Nephron progenitor cell (in vitro differentiated cells): ENCODE data around the gene SPEM3.
A peak's percentile ranks its signal among the peaks of the same experiment; 100 is the strongest.

Experiments used
- DNase-seq: peaks from one replicate; pipeline ENCODE4 v3.0.0; 2021
- H3K27ac Mint-ChIP-seq: 2 replicates; pipeline ENCODE4 v1.8.0; 2021; ENCODE audit warnings: mild to moderate bottlenecking, moderate library complexity, mixed read lengths
- H3K27me3 Mint-ChIP-seq: 2 replicates; pipeline ENCODE4 v1.8.0; 2021; ENCODE audit warnings: mild to moderate bottlenecking, low read depth, mixed read lengths; ENCODE audit not compliant: poor library complexity
- H3K36me3 Mint-ChIP-seq: 2 replicates; pipeline ENCODE4 v1.8.0; 2021; ENCODE audit warnings: low read depth, mixed read lengths
- H3K4me1 Mint-ChIP-seq: 2 replicates; pipeline ENCODE4 v1.8.0; 2021; ENCODE audit warnings: mixed read lengths
- H3K4me3 Mint-ChIP-seq: 2 replicates; pipeline ENCODE4 v1.8.0; 2021; ENCODE audit warnings: mild to moderate bottlenecking, moderate library complexity, mixed read lengths
- H3K9me3 Mint-ChIP-seq: 2 replicates; pipeline ENCODE4 v1.8.0; 2021; ENCODE audit warnings: mild to moderate bottlenecking, moderate library complexity, mixed read lengths
- CTCF ChIP-seq: fragments of 200-600 bp; sonication (generic); IDR thresholded peaks from 2 replicates; pipeline ENCODE4 v1.5.0; 2021; ENCODE audit warnings: antibody characterized with exemption

Gene SPEM3

GRCh38 chr17:7403043-7403726, 25.5 kb upstream of the SPEM3 start:
- DNase-seq, result peak; percentile 75
- Mint-ChIP-seq H3K27ac (peak overlapping the region; percentile 83), H3K27me3 (no peaks in the 10 kb centered on the region), H3K4me1 (peaks cover 47% of the 10 kb centered on the region), H3K4me3 (peak overlapping the region; percentile 83), H3K36me3 (peaks cover 15% of the 10 kb centered on the region), H3K9me3 (no peaks in the 10 kb centered on the region)
- no peak for TF ChIP-seq CTCF

- H3K4me1 Mint-ChIP-seq, result peaks cover 47% of the 10 kb centered on the region
- peak overlapping the region; percentile 83 for H3K4me3 Mint-ChIP-seq
- H3K27ac Mint-ChIP-seq, result peak overlapping the region; percentile 83
- no peaks in the 10 kb centered on the region for H3K9me3 Mint-ChIP-seq
- peaks cover 15% of the 10 kb centered on the region for H3K36me3 Mint-ChIP-seq
- no peak for TF ChIP-seq CTCF
- DNase-seq, result no peak
- no peaks in the 10 kb centered on the region for H3K27me3 Mint-ChIP-seq
Observed at GRCh38 chr17:7403727-7403976, 25.0 kb upstream of the SPEM3 start.

- Mint-ChIP-seq H3K9me3 (no peaks in the 10 kb centered on the region), H3K27me3 (no peaks in the 10 kb centered on the region)
Observed at GRCh38 chr17:7403977-7404736, 24.5 kb upstream of the SPEM3 start, which contains the start of gene TMEM256. Gene TMEM256 (minus strand): TSS chr17:7404097. CDS start chr17:7404084, 13 bp downstream.

GRCh38 chr17:7404737-7405349, 23.8 kb upstream of the SPEM3 start:
- H3K27me3 Mint-ChIP-seq, result no peaks in the 10 kb centered on the region
- H3K4me1 Mint-ChIP-seq, result peaks cover 46% of the 10 kb centered on the region
- H3K27ac Mint-ChIP-seq, result no peak overlapping the region
- peak overlapping the region; percentile 89 for H3K4me3 Mint-ChIP-seq
- no peaks in the 10 kb centered on the region for H3K9me3 Mint-ChIP-seq
- TF ChIP-seq CTCF, result no peak
- peaks cover 22% of the 10 kb centered on the region for H3K36me3 Mint-ChIP-seq
- peak; percentile 75 for DNase-seq

More at GRCh38 chr17:7403977-7404736, 24.5 kb upstream of the SPEM3 start, which contains the start of gene TMEM256:
- Mint-ChIP-seq H3K4me1 (peaks cover 49% of the 10 kb centered on the region), H3K36me3 (peaks cover 18% of the 10 kb centered on the region), H3K27ac (peak within 1 kb of the TSS; percentile 83), H3K4me3 (peak within 1 kb of the TSS; percentile 89)
- DNase-seq, result peak; percentile 97
- TF ChIP-seq CTCF, result no peak

GRCh38 chr17:7405350-7406234, 23.1 kb upstream of the SPEM3 start:
- H3K4me3 Mint-ChIP-seq, result peak overlapping the region; percentile 94
- peaks cover 45% of the 10 kb centered on the region for H3K4me1 Mint-ChIP-seq
- no peaks in the 10 kb centered on the region for H3K9me3 Mint-ChIP-seq
- H3K36me3 Mint-ChIP-seq, result peaks cover 28% of the 10 kb centered on the region
- peak overlapping the region; percentile 37 for H3K27ac Mint-ChIP-seq
- no peaks in the 10 kb centered on the region for H3K27me3 Mint-ChIP-seq
- peak; percentile 41 for DNase-seq
- TF ChIP-seq CTCF, result no peak
